Activated T-cell treated with anti-CD3 and anti-CD28 coated beads, Interleukin-2, amount 50 U/mL, for 1 hour (primary cell): ENCODE results near the gene MAML3.

Experiments used
- DNase-seq: peaks from one replicate; pipeline ENCODE4 v3.0.0-alpha.2; 2020

MAML3 gene

DNA sequence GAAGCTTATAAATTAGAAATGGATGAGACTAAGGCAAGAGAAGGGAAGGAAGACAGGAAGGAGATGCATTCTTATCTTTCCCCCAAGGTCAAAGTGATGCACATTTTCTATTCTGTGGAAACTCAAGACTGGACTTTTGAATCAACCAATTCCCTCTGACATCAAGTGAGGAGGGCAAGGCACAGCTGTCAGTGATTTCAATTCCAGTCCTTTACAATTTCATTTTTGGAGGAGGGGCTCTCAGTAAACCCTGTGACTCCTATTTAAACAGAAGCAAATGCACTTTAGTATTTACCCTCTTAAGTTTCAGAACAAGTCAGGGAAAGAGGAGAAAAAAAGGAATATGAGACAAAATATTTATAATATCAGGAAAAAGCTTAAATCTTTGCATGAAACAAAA lies 354.4 kb downstream of the MAML3 start:
- no peak for DNase-seq

DNA sequence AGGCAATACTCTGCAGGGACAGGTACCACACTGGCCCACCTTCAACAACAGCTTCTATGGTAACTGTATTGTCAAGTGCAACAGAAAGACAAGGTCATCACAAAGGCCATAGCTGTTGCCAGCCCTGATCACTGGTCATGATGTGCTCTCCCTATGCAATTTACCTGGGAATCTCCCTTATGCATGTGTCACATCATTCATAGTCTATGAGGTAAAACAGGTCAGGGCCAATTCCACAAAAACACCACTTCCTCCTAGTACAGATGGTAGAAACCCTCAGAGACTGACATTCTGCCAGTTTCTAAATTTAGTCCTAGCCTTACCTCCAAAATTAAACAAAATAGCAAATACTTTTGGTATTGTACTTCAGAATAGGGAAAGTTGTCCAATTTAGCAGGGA lies 355.5 kb downstream of the MAML3 start:
- no peak for DNase-seq

DNA sequence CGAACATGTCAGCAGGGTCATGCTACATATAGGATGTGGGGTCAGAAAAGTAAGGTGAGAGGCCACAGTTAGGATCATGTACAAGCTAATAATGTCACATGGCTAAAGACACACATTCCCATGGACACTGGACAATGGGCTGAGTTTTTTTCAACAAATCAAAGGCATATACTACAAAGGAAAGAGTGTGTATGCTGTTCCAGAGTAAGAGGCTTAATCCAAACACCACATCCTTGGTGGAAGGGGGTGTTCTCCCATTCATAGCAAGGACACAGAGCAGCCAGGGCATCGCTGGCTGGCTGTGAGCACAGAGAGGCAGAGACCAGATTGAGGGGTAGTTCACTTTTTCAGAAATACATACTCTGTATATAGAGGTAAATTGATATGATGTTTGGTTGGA lies 356.7 kb downstream of the MAML3 start:
- no peak for DNase-seq

DNA sequence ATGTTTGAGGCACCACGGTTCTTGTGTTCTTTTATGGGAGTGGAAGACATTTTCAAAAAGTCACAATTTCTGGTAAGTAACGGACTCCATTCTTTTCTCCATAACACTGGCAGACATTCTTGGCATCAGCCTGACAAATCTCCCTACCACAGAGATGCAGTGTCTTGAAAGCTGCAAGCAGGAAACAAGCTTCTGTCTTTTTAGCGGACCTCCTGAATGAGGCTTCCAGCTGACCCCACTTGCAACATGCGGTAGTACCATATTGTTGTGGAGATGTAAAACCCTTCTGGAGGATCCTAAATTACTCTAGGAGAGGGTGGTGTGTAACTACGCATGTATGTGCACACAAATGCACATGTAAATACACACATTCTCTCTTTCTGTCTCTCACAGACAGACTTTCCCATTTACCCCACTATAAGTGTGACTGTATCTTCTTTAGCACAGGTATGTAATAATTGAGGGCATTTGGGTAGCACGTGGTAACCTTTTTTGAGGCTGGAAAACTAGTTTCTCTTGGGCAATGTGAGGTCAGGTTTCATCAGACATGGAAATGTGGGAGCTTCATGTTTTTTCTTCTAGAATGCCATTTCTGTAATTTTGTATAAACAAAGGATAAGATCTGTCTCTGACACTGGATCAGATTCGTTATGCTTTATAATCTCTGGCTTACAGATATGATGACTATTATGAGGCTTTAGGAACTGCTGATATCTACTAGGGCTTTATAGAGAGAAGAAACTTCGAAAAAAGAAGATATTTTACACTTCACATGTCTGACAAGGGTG lies 358.3 kb downstream of the MAML3 start:
- no peak for DNase-seq

DNA sequence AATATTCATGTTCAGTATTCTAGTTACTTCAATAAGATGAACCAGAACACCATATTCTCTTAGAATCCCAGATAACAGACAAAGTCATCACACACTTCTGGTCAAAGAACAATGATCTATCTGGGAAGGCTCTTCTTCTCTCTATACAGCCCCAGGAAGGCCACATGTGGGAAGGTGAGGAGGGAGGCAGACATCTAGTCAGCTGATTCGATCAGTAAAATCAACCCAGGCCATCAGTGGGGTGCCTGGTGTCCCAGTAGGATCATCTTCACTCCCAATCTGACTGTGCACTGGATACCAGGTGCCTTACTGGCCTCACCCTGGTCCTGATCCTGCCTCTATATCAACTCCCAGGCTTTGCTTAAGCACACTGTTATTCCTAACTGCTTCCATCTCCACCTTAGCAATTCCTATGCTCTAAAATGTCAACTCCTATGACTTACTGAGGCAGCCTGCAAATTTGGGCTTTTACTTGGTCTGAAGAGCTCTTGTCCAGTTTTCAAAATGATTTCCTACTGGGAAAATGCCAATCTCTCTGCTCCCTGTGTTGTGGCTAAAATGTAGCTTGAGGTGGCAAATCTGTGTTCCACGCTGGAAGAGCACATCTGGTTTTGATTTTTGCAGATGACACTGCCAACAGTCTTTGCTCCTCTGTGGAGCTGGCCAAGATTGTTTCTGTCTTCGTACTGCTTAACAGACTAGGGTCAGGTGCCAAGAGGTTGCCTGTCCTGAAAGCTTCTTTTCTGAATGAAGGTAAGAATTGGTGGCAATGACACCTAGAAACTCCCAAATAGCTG lies 359.6 kb downstream of the MAML3 start:
- no peak for DNase-seq

DNA sequence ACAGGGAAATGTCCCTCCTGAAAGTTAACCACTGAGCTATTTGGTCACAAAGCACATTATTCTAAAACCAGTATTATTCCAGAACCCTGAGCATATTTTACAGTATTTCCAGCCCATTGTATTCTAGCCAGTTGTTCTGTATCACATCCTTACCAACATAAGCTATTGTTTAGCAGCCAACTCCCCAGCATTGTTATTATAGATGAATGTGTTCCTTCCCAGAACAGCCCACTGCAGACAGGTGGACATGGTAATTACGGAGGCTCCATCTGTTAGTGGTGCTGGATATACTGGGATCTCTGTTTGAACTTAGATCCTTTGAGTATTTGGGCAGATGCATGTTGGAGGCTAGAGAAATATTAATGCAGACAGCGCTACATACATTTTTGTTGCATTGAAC lies 362.3 kb downstream of the MAML3 start:
- no peak for DNase-seq

DNA sequence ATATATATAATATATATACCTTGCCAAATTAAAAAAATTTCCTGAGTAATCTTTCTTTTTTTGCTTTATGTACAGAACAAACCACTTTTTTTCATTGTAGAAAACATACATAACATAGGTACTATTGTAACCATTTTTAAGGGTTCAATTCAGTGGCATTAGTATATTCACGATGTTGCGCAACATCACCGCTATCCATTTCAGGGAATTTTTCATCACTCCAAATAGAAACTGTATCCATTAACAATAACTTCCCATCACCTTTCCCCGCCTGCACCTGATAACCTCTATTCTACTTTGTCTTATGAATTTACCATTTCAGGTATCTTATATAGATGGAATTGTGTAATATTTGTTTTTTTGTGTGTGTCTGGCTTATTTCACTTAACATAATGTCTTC lies 363.7 kb downstream of the MAML3 start:
- DNase-seq: no peak

DNA sequence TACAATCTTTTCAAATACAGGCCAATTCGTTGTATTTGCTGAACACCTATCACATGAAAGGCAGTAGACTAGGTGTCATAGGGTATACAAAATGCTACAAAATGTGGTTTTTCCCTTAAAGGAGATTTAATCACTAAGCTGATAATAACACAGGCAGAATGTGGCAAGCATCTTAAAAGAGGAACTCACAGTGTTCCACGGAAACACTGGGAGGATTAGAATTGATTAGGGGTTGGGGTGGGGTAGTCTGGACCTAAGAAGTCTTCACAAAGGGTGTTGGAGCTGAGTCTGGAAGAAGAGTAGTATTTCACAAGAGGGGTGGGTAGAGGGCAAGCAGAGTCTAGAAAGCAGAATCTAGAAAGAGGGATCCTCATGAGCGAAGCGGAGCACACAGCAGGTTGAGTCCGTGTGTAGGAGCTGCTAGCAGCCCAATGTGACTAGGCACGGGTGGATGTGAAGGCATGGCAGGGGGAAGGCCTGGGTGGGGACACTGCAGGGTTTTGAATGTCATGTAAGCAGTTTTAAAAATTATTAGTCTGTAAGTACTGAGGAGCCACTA lies 364.8 kb downstream of the MAML3 start:
- no peak for DNase-seq

DNA sequence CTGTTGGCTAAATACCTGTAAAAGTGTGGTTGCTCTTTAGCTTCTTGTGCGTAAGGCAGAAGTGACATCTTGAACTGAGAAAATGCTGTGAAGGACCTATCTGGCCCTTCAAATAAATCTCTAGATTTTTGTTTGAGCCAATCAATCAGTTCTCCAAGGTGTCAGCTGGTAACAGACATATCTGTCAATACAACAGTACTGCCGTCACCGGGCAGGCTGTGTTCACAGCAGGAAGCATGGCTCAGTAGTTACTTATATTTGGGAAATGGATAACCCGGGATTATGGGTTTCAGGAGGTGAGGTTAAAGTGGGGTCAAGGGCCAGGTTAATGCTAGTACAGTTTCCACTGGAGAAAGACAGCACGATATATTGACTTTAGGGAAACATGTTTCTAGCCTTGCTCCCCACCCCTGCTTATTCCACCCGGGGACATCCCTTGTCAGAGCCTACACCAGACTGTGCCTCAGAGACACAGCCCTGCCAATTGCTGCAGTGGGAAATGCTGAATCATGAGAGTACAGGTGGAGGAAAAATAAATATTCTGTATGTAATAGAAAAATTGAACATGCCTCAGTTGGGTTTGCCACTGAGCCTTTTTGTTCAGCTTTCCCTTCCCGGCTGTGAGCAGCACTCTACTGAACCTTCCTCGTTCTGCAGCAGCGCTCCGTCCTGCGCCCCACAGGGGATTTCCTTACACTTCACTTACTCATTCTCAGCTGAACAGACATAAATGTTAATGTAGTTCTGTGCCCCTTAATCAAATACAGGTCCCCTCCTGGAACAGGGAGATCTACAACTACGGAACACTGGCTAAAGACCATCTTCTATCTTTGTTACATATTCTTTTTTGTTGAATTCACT lies 367.3 kb downstream of the MAML3 start:
- DNase-seq: no peak

DNA sequence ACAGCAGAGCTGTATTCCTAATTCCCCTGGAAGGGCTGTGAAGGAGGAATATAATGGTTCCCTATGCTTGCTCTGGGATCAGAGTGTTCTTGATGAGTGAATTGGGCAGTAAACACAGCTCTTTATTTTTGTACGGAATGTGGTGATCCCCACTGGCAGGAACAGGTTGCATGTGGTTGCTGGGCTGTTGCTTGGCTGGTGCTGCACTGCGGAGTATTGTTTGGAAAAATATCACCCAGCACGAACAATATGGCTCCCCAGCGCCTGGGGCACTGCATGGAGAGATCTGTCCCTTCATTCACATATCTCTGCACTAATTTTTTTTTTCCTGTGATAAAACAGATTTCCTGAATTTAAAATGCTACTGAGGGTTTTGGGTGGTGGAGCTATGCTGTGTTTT lies 368.6 kb downstream of the MAML3 start:
- no peak for DNase-seq

DNA sequence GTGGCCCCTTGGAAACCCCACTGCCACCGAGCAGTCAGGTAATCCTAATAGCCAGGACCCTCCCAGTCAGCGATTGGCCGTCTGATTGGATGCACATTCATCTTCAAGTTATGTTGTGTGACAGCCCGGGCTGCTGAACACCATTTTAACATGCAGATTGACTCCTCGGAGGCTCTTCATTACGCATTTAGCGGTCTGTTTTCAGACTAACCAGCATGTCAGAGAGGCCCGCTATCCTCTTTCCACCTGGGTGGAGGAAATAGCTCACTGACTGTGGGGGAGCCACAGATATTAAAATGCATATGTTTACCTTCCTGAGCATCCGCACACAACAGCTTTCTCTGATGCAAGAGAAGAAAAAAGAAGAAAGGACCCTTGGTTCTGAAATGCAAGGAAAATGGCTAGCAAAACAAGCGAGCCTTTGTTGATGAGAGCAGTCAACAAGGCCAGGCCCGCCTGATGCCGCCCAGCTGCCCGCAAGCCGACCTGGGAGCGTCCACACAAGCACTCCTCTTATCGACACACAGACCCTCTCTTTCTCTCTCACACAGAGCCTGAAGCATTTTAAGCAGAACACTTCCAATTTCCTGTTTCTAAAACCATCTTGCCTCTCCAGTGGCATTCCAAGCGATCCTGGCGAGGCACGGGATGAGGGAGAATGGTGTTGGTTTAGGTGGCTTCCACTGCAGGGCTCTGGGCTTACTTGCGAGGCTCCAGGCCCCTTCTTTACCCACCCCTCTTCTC lies 370.1 kb downstream of the MAML3 start:
- DNase-seq: no peak

DNA sequence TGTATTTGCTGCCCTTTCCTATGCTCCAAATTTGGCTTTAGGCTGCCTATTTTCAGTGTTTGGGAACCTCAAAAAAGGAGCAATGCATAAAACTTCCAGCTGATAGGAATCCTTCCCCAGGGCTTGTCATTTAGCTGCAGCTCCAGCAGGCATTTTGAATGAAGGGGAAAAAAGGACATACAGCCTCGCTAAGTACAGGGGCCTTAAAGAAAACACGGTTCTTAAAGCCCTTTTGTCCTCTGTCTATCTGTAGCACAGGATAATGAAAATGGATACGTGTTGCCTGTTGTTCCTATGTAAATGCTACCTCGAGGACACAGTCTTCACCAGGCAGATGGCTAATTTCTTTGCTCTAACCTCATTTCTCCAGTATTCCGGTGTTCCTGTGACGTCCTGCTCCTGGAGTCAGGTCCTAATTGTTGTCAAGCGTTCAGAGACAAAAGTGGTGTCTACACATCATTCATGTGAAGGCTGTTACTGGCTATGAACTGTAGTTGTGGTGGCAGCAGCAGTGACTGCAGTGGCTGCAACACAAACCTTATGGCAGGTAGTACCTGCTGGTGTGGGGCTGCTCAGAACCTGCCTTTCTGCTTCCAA lies 371.0 kb downstream of the MAML3 start:
- no peak for DNase-seq

DNA sequence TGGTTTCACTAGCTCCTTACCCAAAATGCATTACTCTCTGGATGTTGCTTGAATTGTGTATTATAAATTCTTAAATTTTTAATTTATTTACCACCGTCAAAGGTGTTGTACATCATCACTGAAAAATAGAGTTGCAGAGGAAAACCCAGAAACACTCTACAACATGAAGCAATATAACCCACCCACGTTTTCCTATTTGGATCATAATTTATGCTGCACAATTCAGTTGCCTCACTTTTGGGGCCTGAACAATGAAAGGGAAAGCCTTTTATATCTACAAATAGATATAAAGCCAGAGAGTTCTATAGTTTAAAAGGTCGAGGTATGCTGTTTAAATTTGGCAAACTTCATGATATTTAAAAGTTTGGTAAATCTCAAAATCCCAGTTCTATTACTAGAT lies 372.9 kb downstream of the MAML3 start:
- no peak for DNase-seq

DNA sequence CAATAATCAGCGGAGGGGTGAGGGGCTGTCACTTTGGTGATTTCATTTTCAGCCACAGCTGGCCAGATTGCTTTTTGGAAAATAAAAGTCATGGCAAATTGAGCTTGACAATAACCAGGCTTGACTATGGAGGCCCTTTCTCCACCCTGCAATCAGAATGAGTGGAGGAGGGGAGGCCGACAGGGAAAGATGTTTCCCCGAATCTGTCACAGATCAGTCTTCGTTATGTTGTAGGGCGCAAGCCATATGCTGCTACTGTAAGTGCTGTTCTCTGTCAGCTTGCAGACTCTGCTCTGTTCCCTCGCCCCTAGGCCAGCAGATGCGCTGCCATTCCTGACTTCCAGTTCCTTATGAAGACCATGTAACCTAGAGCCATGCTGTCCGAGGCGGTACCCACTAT lies 374.3 kb downstream of the MAML3 start:
- DNase-seq: no peak

DNA sequence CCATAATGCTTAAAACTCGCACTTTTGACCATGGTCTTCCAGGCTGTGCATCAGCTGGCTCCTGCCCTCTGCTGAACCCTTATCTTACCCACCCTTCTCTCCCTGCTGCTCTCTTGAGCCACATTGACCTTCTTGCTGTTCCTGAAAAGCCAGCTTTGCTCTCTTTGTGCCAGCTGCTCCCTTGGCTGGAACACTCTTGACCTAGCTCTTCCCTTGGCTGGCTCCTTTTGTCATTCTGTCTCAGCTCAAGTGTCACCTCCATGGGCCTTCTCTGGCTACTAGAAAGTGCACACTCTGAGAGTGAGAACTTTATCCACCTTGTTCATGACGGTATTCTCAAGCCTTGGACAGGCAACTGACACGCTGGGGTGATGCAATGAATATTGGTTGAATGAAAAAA lies 376.2 kb downstream of the MAML3 start:
- no peak for DNase-seq

DNA sequence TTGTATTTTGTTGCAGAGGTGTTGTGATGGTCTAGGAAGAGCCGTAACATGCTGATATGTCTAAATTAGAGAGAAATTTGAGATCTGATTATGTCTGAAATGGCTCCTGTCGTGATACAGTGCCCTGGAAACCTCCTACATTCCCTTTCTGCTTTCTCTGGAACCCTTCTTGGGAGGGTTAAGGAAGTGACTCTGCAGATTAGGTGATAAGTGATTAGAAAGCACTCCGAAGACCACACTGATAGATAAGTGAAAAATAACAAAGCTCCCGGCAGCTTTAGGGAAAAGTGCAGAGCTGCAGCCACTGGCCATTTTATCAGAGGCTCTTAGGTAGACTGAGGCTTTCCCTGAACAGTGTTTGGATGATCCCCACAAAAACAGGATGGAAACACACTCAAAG lies 377.7 kb downstream of the MAML3 start:
- no peak for DNase-seq

DNA sequence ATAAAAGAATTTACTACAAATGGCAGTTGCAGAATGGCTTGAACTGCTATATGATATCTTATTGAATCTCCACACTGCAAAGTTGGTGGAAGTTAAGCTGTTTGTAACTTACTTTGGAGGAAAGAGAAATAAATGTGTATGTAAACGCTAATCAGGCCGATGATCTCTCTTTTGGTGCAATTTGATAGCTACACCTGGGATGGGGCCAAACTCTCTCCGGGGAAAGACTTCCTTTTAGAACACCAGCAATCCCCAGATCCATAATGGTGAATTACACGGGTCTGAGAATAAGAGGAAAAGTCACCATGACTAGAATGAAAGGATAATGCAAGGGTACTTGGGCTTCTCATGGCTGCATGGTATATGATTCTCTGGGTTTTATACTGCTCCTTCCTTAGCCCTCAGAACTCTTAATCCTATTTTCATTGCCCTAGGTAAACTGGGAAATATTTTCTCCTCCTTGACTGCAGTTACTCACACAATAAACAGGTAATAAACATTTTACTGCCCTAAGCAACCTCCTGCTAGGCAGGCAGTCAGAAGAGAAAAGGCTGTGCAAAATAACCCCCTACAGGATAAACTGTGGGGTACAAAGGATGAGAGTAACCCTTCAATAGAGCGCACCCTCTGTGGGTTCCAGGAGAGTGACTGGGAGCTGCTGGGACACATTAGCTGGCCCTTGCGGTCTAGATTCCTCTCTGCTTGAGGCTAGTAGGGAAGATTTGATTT lies 379.1 kb downstream of the MAML3 start:
- DNase-seq: no peak

DNA sequence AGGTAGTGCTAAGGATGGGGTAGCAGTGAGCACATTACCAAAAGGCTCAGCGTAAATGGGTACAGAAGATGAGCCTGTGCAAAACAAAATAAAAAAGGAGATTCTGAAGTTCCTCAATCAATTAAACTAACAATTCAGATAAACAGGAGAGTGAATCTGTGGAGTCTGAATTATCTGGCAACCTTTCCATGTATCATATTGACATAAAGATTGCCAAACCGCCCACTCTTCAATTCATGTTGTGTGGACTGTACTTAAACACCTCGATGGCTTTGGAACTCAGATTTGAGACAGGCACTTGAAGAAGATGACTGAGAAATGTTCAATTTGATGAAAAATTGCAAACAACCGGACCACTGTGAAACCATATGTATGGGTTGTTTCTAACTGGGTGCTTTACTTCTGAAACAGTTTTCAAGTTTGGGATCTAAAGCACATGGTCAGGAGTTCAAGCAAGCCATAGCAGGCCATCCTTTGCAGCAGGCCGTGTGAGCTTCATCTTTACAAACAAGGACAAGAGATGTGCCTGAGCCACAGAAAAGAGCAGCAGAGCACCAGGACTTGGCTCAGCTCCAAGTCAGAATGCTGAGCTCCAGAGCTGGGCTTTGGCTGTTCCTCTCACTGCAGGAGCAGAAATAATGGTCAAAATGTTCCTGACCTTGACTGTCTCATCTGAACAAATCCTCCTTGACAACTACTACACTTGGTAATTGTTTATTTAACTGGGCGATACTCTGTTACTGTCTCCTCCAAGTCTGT lies 380.2 kb downstream of the MAML3 start:
- no peak for DNase-seq

DNA sequence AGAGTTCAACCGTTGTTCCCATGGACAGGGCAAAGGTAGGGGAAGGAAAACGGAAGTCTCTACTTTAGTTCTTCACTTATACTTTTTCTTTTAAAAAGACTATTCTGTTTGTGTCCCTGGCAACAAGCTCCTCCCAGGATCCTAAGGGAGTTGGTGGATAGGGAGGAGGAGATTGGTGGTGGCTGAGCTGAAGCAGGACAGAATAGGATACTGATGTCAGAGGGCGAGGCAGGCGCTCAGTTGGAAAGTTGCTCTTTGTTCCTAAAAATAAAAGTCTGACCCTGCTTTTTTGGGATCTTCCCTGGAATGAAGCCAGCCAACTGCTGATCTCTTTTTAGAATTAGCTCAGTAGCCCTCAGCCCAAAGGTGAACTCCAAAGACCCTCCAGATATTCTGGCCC lies 383.6 kb downstream of the MAML3 start:
- no peak for DNase-seq

DNA sequence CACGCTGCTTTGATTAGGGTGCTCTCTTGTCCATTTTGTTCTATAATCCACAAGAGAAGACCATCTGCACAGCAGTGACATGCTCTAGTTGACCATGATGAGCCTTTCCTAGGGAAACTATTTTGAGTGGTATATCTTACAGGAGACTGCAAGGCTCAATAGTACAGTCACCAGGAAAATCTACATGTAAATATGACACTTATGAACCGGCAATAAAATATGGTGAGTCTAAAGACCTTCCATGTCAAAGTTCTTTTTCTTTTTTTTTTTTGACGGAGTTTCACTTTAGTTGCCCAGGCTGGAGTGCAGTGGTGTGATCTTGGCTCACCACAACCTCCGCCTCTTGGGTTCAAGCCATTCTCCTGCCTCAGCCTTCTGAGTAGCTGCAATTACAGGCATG lies 384.6 kb downstream of the MAML3 start:
- no peak for DNase-seq

DNA sequence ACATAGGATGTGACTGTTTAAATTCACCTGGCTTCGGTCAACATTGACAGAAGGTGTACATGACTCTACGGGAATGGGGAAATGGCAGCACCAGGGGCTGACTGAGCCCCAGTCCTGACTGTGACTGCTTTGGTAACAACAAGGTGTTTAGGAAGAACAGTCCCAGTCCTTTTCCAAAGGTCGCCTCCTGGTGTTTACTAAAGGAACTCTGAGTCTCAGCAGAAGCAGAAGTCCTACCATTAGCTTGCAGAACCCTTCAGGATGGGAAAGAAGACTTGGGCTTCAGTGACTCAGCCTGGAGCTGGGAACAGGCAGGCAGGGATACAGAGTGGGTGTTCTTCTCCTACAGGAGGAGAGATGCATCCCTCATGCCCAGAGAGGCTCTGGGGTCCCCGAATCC lies 385.1 kb downstream of the MAML3 start:
- no peak for DNase-seq
